ENCODE results near the gene PDCD1.

Gene PDCD1

DNA sequence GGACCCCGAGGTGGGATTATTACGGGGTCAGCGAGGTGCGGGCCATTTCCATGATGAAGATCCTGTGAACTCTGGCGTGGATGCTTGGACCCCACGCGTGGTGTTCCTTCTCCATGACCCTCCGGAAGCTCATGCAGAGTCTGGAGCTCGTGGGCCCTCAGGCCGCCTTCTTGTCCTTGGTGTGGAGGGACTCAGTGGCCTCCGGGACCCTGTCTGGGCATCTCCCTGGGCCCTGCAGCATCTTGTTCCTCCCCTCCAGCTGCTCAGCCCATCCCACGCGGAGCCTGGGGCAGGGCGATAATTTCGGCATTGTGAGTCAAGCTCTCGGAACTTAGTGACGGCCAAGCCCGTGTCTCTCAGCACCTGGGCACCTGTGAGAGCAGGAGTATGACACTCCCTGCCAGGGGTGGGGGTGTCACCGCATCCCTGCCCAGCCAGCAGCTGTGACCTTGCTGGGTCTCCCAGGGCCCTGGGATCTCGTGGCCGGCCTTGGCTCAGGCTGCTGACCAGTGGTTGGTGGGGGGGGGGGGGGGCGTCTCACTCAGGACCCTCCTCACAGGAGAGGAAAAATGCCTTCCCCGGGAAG lies 35.5 kb upstream of the PDCD1 start:
- H3K4me3 ChIP-seq (replicated peaks; ENCODE audit: low read depth, low read length), result no peak overlapping the region
- no peak for TF ChIP-seq CTCF (IDR thresholded peaks at IDR 0.05; ENCODE audit: low read depth, low read length, missing control alignments)
- no peak for DNase-seq (ENCODE audit: extremely low read depth, low read depth)

DNA sequence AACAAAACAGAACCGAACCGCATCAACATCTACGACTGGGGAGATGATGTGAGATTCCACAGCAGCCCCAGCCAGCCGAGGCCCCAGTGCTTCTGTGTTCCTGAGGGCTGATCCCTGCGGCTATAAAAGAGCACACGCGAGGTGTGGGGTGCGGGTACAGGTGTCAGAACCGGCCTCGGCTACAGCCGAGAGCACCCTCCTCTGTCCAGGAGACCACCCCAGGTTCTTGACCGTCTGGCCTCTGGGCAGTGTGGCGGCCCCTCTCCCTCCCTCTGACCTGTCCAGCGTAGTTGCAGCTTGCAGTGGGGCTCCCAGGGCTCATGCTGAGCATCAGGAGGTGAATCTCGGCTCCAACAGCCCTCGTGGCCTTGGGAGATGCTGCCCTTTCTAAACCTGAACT lies 34.6 kb upstream of the PDCD1 start:
- TF ChIP-seq CTCF (IDR thresholded peaks at IDR 0.05; ENCODE audit: low read depth, low read length, missing control alignments), result no peak
- DNase-seq (ENCODE audit: extremely low read depth, low read depth), result no peak
- H3K4me3 ChIP-seq (replicated peaks; ENCODE audit: low read depth, low read length), result no peak overlapping the region

DNA sequence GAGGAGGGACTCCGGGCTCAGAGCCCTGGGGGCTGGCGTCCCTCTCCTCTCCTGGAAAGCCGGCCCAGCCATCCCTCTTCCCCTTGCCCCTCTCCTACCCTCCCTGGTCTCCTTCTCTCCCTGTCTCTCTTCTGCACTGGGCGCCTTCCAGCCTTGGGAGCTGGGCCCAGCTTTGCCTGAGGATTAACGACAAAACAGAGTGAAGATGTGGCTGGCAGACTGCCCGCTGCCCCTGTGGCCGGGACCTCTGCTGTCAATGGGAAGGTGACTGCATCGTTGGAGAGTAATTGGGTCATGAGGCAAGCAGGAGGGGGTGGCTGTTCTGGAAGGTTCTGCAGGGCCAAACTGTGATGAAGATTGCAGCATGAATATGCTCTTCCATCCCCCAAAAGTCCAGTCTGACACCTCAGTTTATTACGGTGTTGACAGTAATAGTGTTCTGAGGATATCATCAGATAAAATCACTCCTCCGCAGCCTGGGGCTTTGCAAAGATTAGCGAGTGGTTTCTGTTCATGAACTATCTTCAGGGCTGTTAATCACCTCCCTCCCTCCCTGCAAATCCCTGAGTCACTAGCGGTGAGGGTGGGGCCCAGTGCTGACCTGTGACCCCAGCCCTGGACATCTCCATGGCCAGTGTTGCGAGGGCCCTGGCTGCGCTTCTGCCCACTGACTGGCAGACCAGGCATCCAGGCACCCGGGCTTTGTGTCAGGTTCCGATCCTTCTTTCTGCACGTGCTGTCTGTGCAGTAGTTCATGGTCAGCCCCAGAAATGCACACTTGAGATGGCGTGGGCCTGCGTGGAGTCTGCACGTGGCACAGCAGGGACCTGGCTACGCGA lies 33.8 kb upstream of the PDCD1 start:
- no peak overlapping the region for H3K4me3 ChIP-seq (replicated peaks; ENCODE audit: low read depth, low read length)
- no peak for TF ChIP-seq CTCF (IDR thresholded peaks at IDR 0.05; ENCODE audit: low read depth, low read length, missing control alignments)

DNA sequence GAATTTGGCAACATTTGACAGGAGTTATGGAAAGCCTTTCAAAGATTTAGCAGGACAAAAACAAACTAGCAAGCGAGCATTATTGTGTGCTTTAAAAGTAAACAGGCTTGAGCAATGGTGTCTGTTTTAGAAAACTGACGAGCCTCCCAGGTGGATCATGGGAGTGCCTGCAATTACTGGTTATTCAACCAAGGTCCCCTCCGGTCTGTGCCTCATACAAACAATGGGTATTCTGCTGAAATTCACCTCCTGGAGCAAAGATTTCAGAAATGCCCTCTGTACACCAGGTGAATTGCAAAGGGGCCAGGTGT lies 33.2 kb upstream of the PDCD1 start:
- TF ChIP-seq CTCF (IDR thresholded peaks at IDR 0.05; ENCODE audit: low read depth, low read length, missing control alignments), result no peak
- no peak for DNase-seq (ENCODE audit: extremely low read depth, low read depth)
- no peak overlapping the region for H3K4me3 ChIP-seq (replicated peaks; ENCODE audit: low read depth, low read length)

More for the DNA sequence above, 33.8 kb upstream of the PDCD1 start:
- DNase-seq (ENCODE audit: extremely low read depth, low read depth), result no peak

DNA sequence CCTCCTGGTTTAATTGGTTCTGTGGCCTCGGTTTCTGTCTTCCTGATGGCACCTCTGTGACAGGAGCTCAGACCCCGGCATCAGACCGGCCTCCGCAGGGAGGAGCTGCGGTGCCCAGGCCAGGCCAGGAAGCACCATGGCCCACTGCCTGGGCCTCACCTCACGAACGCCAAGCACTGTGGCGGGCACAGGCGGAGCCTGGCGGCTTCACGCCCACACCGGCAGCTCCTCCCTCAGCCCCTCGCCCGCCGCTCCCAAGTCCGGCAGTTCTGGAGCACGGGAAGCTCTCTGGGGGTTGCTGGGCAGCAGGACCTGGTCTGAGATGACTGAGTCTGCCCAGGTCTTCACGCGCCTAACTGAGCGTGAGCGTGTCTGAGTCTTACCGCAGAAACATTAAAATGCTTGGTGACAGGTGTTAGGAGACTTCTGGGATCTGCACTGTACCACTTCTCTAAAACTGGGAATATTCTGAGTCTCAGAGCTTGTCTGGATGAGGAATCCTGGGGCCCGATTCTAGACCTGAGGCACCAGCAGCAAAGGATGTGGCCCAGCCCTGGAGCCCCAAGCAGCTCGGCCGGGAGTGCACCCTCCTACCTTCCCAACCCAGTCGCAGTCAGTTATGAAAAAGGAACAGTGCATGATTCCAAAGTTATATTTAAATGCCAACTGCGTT lies 32.8 kb upstream of the PDCD1 start:
- no peak overlapping the region for H3K4me3 ChIP-seq (replicated peaks; ENCODE audit: low read depth, low read length)
- no peak for TF ChIP-seq CTCF (IDR thresholded peaks at IDR 0.05; ENCODE audit: low read depth, low read length, missing control alignments)
- DNase-seq (ENCODE audit: extremely low read depth, low read depth), result no peak

DNA sequence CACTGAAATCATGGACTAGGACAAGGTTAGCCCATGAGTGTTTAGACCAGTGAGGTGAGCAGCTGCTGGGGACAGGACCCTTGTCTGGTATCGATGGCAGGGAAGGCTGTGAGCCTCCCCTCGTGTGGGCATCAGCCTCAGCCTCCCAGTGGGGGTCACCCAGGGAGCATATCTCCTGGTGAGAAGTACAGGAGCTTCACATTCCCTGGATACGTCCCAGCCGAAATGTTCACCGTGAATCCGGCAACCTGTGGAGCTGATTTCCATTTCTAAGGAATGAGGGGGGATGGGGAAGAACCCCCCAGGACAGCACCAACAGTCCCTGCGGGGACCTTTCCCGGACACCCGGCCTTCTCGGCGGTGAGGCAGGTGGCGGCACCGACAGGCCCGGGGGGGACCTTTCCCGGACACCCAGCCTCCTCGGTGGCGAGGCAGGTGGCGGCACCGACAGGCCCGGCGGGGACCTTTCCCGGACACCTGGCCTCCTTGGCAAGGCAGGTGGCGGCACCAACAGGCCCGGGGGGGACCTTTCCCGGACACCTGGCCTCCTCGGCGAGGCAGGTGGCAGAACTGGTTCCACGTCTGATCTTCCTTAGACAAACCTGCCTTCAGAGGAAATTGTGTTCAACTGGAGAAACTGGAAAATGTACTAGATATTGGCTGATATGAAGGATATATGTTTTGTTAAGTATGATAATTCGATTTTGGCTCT lies 32.0 kb upstream of the PDCD1 start:
- H3K4me3 ChIP-seq (replicated peaks; ENCODE audit: low read depth, low read length), result no peak overlapping the region
- TF ChIP-seq CTCF (IDR thresholded peaks at IDR 0.05; ENCODE audit: low read depth, low read length, missing control alignments), result no peak
- no peak for DNase-seq (ENCODE audit: extremely low read depth, low read depth)

Measured in HFF-Myc (cell line).